ENCODE data around the gene BMPER.

Gene BMPER

GRCh38 chr7:33973231-33974015, 68.1 kb downstream of the BMPER start:
- no peak for DNase-seq

- DNase-seq, result no peak
Measured at GRCh38 chr7:33979300-33979806, 74.0 kb downstream of the BMPER start.

GRCh38 chr7:33979807-33980355, 74.5 kb downstream of the BMPER start:
- DNase-seq, result no peak

DNA sequence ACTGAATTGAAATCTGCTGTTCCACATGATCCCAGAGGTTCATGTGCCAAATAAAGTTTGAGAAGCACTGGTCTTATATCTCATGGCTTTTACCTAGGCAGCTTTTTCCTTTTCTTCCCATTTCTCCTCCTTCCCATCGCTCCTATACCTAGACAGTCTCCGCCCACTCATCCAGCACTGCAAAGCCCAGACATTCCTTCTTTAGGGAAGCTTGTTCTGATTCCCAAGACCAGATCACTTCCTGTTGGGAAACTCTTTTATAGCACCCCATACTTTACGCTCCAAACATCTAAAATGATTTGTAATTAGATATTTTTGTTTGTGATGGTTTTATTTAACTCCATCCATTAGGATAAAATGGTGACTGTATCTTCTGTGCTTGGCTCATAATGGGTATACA, 75.9 kb downstream of the BMPER start:
- no peak for DNase-seq

GRCh38 chr7:33981671-33982424, 76.5 kb downstream of the BMPER start:
- no peak for DNase-seq

DNA sequence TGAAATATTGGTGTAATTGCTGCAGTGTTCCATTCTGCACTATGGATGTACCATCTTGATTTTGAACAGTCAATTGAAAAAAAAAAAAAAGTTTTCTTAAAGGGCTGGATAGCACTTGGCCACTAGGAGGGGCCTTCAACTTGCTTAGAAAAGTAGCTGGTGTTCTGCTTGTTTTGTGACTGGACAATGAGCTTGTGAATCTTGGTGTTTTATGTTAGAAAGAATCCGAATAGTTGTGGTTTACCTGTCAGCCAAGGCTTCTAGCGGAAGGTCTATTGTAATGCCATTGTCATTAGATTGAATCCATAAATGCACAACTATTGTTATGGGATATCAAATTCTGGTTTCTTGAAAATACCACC, 77.1 kb downstream of the BMPER start:
- no peak for DNase-seq

- no peak for DNase-seq
Measured at GRCh38 chr7:33986451-33986850, 81.1 kb downstream of the BMPER start.

- DNase-seq, result no peak
Measured at GRCh38 chr7:33986951-33987947, 81.9 kb downstream of the BMPER start.

DNA sequence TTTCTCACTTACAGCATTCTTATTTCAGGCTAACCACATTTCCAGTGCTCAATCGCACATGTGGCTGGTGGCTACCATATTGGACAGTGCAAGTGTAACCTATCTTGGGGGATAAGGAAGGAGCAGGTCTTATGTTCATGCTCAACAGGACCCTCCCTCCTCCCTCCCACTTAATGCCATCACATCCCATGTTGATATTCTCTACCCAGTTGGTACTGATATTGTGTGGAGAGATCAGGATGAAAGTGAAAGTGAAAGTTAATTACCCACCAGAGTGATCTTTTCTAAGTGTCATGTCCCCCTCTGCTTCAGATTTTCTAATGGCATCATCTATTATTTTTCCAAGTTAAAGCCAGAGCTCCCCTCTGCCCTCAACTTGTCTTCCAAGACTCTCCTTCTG, 91.6 kb downstream of the BMPER start:
- no peak for DNase-seq

DNA sequence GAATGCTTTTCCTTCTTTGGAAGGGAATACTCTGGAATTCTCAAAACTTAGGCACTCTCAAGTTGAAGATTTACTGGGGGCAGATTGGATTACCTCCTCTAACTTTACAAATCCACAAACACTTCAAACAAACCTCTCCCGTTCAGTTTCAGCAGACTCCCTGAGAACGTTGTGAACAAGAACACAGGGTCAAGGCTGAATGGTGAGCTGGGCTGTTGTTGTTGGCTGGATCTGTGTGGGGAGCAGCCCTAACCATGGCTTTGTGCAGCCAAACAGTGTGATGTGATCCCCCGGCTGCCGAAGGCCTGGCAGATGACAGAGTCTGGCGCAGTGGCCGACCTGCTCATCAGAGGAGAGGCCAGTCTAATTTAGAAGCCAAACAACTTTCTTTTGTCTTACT, 93.1 kb downstream of the BMPER start:
- no peak for DNase-seq

GRCh38 chr7:34011017-34011695, 105.8 kb downstream of the BMPER start:
- no peak for DNase-seq

GRCh38 chr7:34011696-34012095, 106.4 kb downstream of the BMPER start:
- no peak for DNase-seq

- no peak for DNase-seq
Measured at GRCh38 chr7:34013421-34013820, 108.1 kb downstream of the BMPER start.

DNA sequence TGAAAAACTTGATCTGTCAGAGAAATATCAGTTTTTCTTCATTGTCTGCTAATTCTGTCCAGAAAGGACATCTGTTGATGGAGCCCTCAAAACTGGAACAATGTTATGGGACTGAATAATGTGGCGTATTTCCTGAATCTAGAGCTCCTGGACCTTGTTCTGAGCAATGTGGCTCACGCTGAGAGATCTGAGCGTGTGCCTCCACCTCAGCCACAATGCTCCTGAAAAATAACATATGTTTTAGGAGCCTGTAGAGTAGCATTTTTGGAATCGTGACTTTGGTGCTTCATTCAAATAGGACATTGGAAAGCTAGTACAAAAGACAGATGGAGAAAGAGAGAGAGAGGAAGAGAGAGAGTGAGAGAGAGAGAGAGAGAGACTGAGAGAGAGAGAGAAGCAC, 110.3 kb downstream of the BMPER start:
- DNase-seq, result no peak

- DNase-seq, result no peak
Measured at GRCh38 chr7:34016876-34017275, 111.5 kb downstream of the BMPER start.

DNA sequence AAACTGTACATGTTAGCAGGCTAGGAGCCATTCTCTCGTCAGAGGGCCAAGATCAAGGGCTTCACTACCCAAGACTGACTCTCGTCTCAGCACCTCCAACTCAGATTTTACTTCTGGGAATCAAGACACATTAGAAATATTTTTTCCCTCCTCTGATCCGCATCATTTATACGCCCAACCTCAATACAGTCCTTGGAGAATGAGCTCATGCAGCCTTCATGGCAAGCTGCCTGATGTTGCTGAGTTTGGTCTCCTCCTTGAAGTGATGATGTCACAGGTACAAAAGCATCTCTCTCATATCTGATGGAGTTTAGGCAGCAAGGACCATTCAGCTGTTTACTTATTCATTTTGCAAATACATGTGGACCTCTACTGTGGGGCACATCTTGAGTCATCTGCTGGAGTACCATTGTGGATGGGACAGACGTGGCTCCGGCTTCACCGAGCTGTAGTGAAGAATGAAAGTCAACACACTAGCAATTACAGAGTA, 114.0 kb downstream of the BMPER start:
- no peak for DNase-seq

GRCh38 chr7:34022626-34023025, 117.3 kb downstream of the BMPER start:
- no peak for DNase-seq

- DNase-seq, result no peak
Measured at GRCh38 chr7:34025600-34025999, 120.3 kb downstream of the BMPER start.

DNA sequence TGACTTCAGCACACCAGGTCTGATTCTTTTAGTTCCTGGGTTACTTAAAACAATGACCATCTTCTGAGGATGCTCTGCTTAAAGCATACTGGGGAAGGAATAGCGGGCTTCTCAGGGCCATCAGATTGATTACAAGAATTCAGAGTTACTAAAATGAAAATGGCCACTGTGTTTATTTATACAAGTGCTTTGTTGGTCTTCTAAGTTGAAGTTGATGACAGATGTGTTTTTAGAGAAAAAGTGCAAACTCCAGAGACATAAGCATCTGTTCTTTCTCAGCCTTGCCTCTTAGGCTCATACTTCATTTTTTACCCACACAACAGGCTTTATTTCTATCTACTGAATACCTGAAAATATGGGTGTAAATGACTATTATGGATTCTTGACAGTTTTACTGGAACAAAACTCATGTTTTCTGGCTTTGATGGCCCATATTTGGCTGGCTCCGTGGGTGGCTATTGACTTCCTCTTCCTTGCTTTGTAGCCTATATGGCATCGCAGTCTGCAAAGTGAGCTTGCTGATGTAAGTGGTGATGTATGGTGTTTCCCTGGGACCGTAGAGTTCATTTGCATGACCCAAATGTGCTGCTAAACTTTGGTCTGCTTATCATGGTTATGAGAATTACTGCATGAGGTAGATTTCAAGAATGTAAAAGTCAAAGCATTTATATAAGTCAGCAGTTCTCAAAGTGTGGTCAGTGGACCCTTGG, 121.3 kb downstream of the BMPER start:
- no peak for DNase-seq

- DNase-seq, result no peak
Measured at GRCh38 chr7:34031156-34031555, 125.8 kb downstream of the BMPER start.

DNA sequence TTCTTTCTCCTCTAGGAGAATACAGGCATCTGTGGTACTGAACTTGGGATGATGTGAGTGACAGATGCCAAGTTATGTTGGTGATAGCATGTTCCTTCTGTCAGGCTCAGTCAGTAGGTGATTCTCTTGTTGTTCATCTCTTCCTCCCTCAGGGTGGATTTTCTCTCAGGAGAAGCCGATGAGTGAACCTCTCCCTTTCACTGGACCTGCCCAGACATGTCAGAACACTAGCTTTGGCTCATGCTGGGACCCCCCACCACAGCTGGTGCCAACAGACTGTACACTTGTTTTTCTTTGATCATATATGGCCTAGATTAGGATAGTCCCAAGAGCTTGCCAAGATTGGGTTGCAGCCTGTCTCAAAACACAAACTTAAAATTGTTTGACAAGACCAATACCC, 129.4 kb downstream of the BMPER start:
- no peak for DNase-seq
